Glomerular endothelial cell (primary cell): ENCODE measurements around the gene PLEKHG1. TPM values are rescaled to one million over a fixed set of nuclear protein-coding genes. Genes with fewer than 3 reads are reported as not detected.

Experiments used
- DNase-seq: peaks from one replicate; pipeline ENCODE4 v3.0.0-alpha.2; 2011; ENCODE audit warnings: low read depth, low spot score; ENCODE audit errors: extremely low read depth
- total RNA-seq: library from RNA; depleted of rRNA; stranded (reverse); fragments of >200 nt; gene quantifications from 2 replicates; pipeline ENCODE4 v1.2.3, GENCODE V29; 2015

The PLEKHG1 gene
- total RNA-seq, 1 donor from 2014 or later = 203 TPM

DNA sequence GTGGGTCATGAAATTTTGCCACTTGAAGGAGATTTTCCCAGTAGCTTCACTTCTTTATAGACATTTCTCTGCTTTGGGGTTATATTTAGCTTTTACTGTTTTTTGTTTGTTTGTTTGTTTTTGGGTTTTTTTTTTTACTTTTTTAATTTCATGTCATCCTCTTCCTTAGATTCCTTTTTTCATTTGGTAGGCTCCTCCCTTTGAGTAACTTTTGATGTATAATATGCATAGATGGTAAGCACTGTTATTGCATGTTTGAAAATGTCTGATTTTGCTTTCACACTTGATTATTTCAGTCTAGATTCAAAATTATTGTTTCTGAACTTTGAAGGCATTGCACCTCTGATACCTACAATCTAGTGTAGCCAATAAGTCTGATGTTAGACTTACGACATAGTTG, 37.6 kb downstream of the PLEKHG1 start:
- DNase-seq = no peak

DNA sequence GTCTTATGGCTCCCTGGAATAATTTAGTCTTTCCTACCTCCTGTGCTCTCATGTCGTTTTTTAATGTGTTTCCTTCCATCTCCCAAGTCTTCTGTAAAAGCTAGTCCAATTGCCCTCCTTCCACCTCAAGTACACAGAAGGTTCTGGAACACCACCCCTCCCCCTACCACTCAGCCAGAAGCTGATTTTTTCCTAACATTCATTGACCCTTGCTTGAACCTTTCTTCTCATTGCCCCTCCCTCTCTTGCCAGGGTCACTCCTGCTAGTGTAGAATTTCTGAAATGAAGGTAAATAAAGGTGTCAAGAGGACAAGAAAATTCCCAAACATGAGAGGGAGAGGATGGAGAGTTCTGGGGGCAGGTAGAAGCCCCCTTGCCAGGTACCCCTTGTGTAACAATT, 38.6 kb downstream of the PLEKHG1 start:
- DNase-seq = no peak

DNA sequence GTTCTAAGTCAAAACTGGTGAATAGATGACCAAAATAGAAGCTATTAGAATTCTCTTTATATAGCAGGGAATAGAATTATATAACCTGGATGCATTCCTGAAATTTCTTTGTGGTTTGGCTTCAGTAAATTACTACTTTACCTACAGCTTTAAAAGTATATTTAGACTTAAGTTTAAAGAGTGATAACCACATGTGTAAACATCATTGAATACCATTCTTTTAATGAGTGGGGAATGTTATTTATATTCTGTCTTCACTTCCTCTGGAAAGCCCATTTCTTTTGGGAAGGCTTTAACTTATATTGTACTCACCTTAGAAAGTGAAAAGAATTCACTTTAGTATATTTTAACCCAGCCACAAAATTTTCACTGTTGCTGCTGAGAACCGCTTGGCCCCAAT, 39.1 kb downstream of the PLEKHG1 start:
- DNase-seq = no peak

DNA sequence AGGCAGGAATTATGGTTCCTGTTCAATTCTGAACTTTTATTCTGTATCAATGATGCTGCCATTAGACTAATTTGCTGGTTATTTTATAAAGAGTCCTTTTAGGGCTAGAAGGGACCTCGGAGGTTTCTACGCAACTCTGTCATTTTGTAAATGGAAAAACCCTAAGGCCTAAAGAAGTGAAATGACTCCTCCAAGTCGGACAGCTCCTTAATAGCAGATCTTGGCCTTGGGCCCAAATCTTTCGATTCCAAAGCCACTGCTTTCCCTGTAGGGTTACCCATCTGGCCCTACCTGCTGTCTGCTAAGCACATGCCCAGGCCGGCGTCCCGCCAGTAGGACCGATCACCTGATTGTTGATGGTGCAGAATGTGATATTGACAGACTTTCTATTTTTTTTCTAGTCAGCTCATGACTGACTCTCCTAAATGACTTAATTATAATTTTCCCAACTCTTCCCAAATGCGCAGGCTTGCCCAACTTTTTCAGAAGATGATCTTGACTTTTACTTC, 40.2 kb downstream of the PLEKHG1 start:
- DNase-seq = no peak

DNA sequence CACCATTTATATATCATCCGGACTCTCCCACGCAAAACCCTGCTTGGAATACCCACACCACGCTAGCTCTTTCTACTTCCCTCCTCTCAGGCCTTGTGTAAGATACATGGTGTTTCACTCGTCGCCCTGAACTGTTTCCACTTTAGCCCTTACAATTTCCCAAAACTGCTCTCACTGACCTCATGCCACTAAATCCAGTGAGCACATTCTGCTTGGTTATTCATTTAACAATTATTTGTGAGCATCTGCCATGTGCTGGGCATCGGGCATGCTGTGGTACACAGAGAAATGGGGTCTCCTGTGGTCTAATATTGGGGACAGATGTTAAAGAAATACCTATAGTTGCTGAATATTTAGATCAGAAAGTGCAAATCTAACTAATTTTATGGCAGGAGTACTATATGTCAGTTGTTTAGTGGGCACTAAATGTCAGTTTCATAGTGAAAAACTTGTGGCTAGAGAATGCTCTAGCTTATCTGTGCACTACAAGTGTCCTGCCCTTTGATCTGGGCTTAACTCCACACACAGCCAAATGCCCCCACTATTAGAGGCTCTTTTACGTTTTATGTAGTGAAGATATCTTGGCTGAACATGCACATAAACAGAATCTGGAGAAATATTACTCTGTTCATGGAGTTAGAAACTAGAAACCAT, 41.0 kb downstream of the PLEKHG1 start:
- DNase-seq = no peak

DNA sequence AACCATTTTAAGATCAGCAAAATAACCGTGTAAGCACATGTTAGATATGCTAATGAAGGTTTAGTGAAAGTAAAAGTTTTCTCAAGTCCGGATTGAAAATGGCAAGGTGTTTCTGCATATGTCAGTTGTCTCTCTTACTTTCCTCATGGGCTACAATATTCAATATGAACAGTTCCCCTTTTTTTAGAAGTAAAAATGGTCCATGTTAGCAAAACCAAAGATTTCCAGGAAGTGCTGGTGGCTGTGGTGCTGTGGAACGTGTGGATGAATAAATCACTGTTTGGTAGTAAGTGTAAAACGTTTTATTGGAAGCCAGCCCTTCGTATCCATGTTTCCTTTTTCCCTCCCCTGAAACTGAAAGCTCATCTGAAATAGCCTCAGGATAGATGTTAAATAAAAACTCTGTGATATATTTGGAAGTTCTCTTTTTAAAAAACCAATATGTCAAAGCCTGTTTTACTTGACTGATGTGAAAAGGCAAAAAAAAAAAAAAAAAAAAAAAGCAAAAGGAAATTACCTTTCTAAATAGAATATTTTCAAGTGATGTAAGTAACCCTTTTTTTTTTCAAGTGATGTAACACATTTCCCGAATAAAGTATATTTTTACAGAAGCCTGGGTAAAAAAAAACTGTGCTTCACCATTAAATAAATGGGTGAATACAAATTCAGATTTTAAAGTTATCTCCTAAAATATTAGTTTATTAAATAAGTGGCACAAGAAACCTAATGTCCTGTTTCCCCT, 41.9 kb downstream of the PLEKHG1 start:
- DNase-seq = no peak

DNA sequence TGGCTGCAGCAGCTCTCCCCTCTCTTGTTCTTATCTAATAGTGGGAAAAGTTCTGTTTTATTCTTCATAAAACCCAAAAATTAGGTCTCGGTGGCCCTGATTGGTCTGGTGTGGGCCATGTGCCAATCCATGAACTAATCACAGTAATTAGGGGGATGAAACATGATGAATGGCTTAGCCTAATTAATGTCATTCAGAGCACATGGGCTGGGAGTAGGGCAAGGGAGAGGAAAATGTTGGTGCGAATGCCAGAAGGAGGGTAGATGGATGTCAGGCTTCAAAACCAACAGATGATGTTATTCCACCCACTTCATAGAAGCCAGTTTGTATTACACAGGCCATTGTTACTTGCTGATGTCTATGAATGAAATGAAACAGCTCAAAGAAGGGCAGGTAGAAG, 46.5 kb downstream of the PLEKHG1 start:
- no peak for DNase-seq

DNA sequence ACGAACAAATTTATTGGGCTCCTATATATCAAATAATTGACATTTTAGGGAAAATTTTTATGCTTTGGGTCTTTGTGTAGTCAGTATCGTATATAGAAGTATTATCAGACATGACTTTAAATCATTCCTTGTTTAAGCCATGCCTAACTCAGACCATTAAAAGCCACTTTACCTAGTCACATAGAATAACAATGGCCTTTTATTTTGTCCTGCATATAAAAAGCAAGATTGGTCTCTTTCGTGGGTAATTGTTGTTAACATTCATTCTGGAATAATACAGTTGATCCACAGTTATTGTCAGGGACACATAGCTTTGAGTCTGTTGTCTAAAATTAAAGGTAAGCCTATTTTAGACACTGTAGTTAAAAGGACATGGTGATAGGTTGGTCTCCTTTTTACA, 47.4 kb downstream of the PLEKHG1 start:
- no peak for DNase-seq

Other genes with a start within 250 kb of the PLEKHG1 start
- gene IYD, start 230.9 kb upstream of the PLEKHG1 start, total RNA-seq = not detected in 2 replicates